ENCODE results near the gene POLR3E.

Gene POLR3E

GRCh38 chr16:22352140-22352539 lies 54.9 kb downstream of the POLR3E start:
- TF ChIP-seq, protein P1, sequence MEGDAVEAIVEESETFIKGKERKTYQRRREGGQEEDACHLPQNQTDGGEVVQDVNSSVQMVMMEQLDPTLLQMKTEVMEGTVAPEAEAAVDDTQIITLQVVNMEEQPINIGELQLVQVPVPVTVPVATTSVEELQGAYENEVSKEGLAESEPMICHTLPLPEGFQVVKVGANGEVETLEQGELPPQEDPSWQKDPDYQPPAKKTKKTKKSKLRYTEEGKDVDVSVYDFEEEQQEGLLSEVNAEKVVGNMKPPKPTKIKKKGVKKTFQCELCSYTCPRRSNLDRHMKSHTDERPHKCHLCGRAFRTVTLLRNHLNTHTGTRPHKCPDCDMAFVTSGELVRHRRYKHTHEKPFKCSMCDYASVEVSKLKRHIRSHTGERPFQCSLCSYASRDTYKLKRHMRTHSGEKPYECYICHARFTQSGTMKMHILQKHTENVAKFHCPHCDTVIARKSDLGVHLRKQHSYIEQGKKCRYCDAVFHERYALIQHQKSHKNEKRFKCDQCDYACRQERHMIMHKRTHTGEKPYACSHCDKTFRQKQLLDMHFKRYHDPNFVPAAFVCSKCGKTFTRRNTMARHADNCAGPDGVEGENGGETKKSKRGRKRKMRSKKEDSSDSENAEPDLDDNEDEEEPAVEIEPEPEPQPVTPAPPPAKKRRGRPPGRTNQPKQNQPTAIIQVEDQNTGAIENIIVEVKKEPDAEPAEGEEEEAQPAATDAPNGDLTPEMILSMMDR (IDR thresholded peaks at IDR 0.05; ENCODE audit: insufficient read depth, low read length, poor library complexity, severe bottlenecking), result no peak
- TF ChIP-seq EZH2phosphoT487 (conservative IDR thresholded peaks at IDR 0.05; ENCODE audit: low read length), result no peak
- no peak overlapping the region for H3K4me3 ChIP-seq (ENCODE audit: insufficient read depth, low read length, poor library complexity, severe bottlenecking)
- no peaks in the 10 kb centered on the region for H3K9me2 ChIP-seq (replicated peaks; ENCODE audit: insufficient read depth, low read length)
- no peaks in the 10 kb centered on the region for H3K27me3 ChIP-seq (ENCODE audit: low read length)
- no peaks in the 10 kb centered on the region for H3K9me3 ChIP-seq (ENCODE audit: insufficient read depth, low read length)
- H3K27ac ChIP-seq (ENCODE audit: low read depth, low read length), result no peak overlapping the region
- H3K9ac ChIP-seq (ENCODE audit: low read length), result no peak overlapping the region
- H3K79me2 ChIP-seq (ENCODE audit: insufficient read depth, low read length), result peaks cover 6% of the 10 kb centered on the region
- H3K4me2 ChIP-seq (ENCODE audit: low read depth, low read length, poor library complexity, severe bottlenecking), result no peak overlapping the region
- no peaks in the 10 kb centered on the region for H3F3A ChIP-seq (ENCODE audit: insufficient read depth)
- H3K36me3 ChIP-seq (ENCODE audit: low read length), result peaks cover 16% of the 10 kb centered on the region; the same call in 1 of the 2 replicates
- H2AFZ ChIP-seq (ENCODE audit: low read depth, low read length, severe bottlenecking), result no peak overlapping the region
- no peaks in the 10 kb centered on the region for H4K20me1 ChIP-seq (ENCODE audit: low read depth, low read length)

GRCh38 chr16:22352723-22353122 lies 55.5 kb downstream of the POLR3E start:
- Histone ChIP-seq H3K9me3 (ENCODE audit: insufficient read depth, low read length) (no peaks in the 10 kb centered on the region), H3K9me2 (replicated peaks; ENCODE audit: insufficient read depth, low read length) (no peaks in the 10 kb centered on the region), H3K36me3 (ENCODE audit: low read length) (peaks cover 12% of the 10 kb centered on the region; the same call in 1 of the 2 replicates), H4K20me1 (ENCODE audit: low read depth, low read length) (no peaks in the 10 kb centered on the region), H3K27me3 (ENCODE audit: low read length) (no peaks in the 10 kb centered on the region), H3K27ac (ENCODE audit: low read depth, low read length) (no peak overlapping the region), H3K9ac (ENCODE audit: low read length) (no peak overlapping the region), H3K4me2 (ENCODE audit: low read depth, low read length, poor library complexity, severe bottlenecking) (no peak overlapping the region), H3K4me3 (ENCODE audit: insufficient read depth, low read length, poor library complexity, severe bottlenecking) (no peak overlapping the region), H3K79me2 (ENCODE audit: insufficient read depth, low read length) (peaks cover 11% of the 10 kb centered on the region), H3F3A (ENCODE audit: insufficient read depth) (no peaks in the 10 kb centered on the region), H2AFZ (ENCODE audit: low read depth, low read length, severe bottlenecking) (no peak overlapping the region)
- TF ChIP-seq EZH2phosphoT487 (conservative IDR thresholded peaks at IDR 0.05; ENCODE audit: low read length), result no peak

DNA sequence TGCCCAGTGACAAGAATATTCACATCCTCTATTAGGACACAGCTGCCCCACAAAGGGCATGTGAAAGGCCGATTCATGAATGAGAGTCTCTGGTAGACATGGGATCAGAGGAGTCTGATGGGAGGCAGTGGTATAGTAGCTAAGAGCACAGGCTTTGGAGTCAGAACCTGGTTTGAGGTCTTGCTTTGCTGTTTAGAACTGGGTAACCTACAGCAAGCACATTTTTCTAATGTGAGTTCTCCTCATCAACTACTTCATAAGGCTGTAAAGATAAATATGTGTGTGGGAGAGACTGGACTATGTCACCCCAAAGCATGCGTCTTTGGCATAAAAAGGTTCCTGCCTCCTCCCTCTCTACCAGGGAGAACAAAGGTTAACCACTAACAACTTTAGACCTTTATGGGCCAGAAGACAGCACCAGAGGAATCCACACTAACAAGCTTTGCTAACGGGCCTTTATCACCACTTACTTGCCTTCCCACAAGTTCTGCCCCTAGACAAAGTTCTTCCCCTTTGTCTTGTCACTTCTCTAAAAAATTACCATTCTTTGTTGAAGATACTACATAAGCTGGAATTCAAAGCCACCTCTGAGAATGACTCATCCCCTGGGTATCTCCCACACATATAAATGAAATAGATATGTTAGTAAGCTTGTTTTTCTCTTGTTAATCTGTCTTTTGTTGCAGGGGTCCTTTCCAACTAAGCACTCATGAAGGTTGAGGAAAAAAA lies 56.1 kb downstream of the POLR3E start:
- Histone ChIP-seq H3K36me3 (ENCODE audit: low read length) (peaks cover 12% of the 10 kb centered on the region; the same call in 1 of the 2 replicates), H3K27ac (ENCODE audit: low read depth, low read length) (no peak overlapping the region)

More for the DNA sequence above, 56.1 kb downstream of the POLR3E start:
- TF ChIP-seq, protein P1 (IDR thresholded peaks at IDR 0.05; ENCODE audit: insufficient read depth, low read length, poor library complexity, severe bottlenecking), result no peak
- no peak for TF ChIP-seq EZH2phosphoT487 (conservative IDR thresholded peaks at IDR 0.05; ENCODE audit: low read length)
- Histone ChIP-seq H2AFZ (ENCODE audit: low read depth, low read length, severe bottlenecking) (no peak overlapping the region), H3K4me3 (ENCODE audit: insufficient read depth, low read length, poor library complexity, severe bottlenecking) (no peak overlapping the region), H3K9me2 (replicated peaks; ENCODE audit: insufficient read depth, low read length) (no peaks in the 10 kb centered on the region), H3K9ac (ENCODE audit: low read length) (no peak overlapping the region), H3K79me2 (ENCODE audit: insufficient read depth, low read length) (peaks cover 11% of the 10 kb centered on the region), H3K27me3 (ENCODE audit: low read length) (no peaks in the 10 kb centered on the region), H3F3A (ENCODE audit: insufficient read depth) (no peaks in the 10 kb centered on the region), H3K9me3 (ENCODE audit: insufficient read depth, low read length) (no peaks in the 10 kb centered on the region), H4K20me1 (ENCODE audit: low read depth, low read length) (no peaks in the 10 kb centered on the region), H3K4me2 (ENCODE audit: low read depth, low read length, poor library complexity, severe bottlenecking) (no peak overlapping the region)

Data from SU-DHL-6 (cell line).